Heart left ventricle (tissue), 16 donors: ENCODE data around the gene USP40. TPM values are rescaled to one million over a fixed set of nuclear protein-coding genes. Genes with fewer than 3 reads are reported as not detected.
"Not testable (repeated sequence)": the region's sequence is repeated elsewhere in the genome, so short reads cannot be mapped to it uniquely, and the experiment has no call there.

Source experiments
- ATAC-seq, 4 donors: fragments of 200-7000 bp; cut with Tn5 transposase; one replicate each; pipeline ENCODE4 v1.9.1; 2020 to 2022; ENCODE audit warnings: moderate library complexity in 4 of 4, mild to moderate bottlenecking in 3 of 4, moderate number of reproducible peaks in 1 of 4
- DNase-seq, 5 donors: peaks; one replicate each; pipeline ENCODE4 v3.0.0-alpha.2; 2020
- H3K27ac ChIP-seq, 12 donors: fragments of 200-600 bp; sonication (generic) in 4 of 12; one replicate each; pipeline versions ENCODE4 v1.5.0 to v1.8.0; 2016 to 2022; ENCODE audit warnings: mild to moderate bottlenecking in 2 of 12
- H3K27me3 ChIP-seq, 9 donors: fragments of 200-600 bp; sonication (generic) in 2 of 9; one replicate each; pipeline versions ENCODE4 v1.5.1 to v1.8.0; 2016 to 2022; ENCODE audit warnings: mild to moderate bottlenecking in 3 of 9
- H3K36me3 ChIP-seq, 9 donors: fragments of 200-600 bp; sonication (generic) in 2 of 9; one replicate each; pipeline versions ENCODE4 v1.5.0 to v1.8.0; 2018 to 2022; ENCODE audit warnings: mild to moderate bottlenecking in 2 of 9
- H3K4me1 ChIP-seq, 12 donors: fragments of 200-600 bp; sonication (generic) in 4 of 12; one replicate each; pipeline versions ENCODE4 v1.5.0 to v1.8.0; 2016 to 2022; ENCODE audit warnings: mild to moderate bottlenecking in 3 of 12
- H3K4me3 ChIP-seq, 12 donors: fragments of 200-600 bp; sonication (generic) in 4 of 12; one replicate each; pipeline versions ENCODE4 v1.5.0 to v1.8.0; 2017 to 2022; ENCODE audit warnings: mild to moderate bottlenecking in 9 of 12, moderate library complexity in 4 of 12
- H3K9me3 ChIP-seq, 12 donors: fragments of 200-600 bp; sonication (generic) in 4 of 12; one replicate each; pipeline versions ENCODE4 v1.5.0 to v1.8.0; 2016 to 2022; ENCODE audit warnings: mild to moderate bottlenecking in 1 of 12
- POLR2A ChIP-seq, 2 donors: fragments of 450-650 bp; IDR thresholded peaks; one replicate each; pipeline ENCODE4 v1.6.1; 2017; ENCODE audit warnings: antibody characterized with exemption in 2 of 2, mild to moderate bottlenecking in 2 of 2, moderate library complexity in 2 of 2
- WGBS, 4 donors: extraction: QIAGEN DNeasy Blood & Tissue Kit in 2 of 4; methylation state at CpG; one replicate each; pipeline versions ENCODE4 v1.1.5 to v1.1.7; 2013 to 2018; 5-methylcytosine and 5-hydroxymethylcytosine counted together
- intact Hi-C, 10 donors: fragments of 100-400 bp; cut with DNase I; formaldehyde crosslinking; loops; one replicate each; pipeline versions ENCODE4 v1.11.1 to v1.14.2; 2022
- polyA plus RNA-seq, 2 donors: library from polyadenylated mRNA; stranded (reverse); fragments of 200-250 nt; gene quantifications; one replicate each; pipeline ENCODE4 v1.2.3, GENCODE V29; 2013
- total RNA-seq, 9 donors: library from RNA; depleted of rRNA in 2 of 9; stranded (reverse); fragments of >200 nt in 2 of 9; fragmentation: NEBNext Ultra II Directional in 3 of 9; extraction: Animal tissue kit (Norgen Biotek cat#: 25700) in 3 of 9; gene quantifications; one replicate each; pipeline versions ENCODE4 v1.1.0 to v1.2.4, GENCODE V29; 2016 to 2023
- TF ChIP-seq, protein P1 (sequence below), 12 donors: fragments of 200-600 bp; sonication (generic) in 4 of 12; IDR thresholded peaks; one replicate each; pipeline versions ENCODE4 v1.5.0 to v1.8.0; 2018 to 2022; ENCODE audit warnings: antibody characterized with exemption in 12 of 12, mild to moderate bottlenecking in 5 of 12
- donor health status: ischemic (EF 13 %, LVEDD 7.1; RV severe dilation, severe dysfunction).
- donor health status: healthy with polysubstance abuse.
- donor health status: DM: no; HTN: yes; CAD: no.
- donor health status: DM: no; HTN: no; CAD: no.
- donor health status: ischemic (EF 25% LVEDD 6.9; RV normal size, moderate dysfunction).
- donor health status: ischemic (EF 25% LVEDD 5.7; RV mildly dilated, moderate dysfunction).
- donor health status: healthy.
- donor health status: DM: yes; HTN: yes; CAD: no.
- donor health status: ischemic (EF 35%, LVEDD 5.7; RV mildly dilated, moderate dysfunction).
- donor health status: nonischemic (EF 11% LVEDD 7.7; RV severe dilation, severe dysfunction).
- donor health status: DM: yes; HTN: yes; CAD: no.
- donor health status: PGD.
- donor health status: ischemic (EF 29% LVEDD 5.4; RV normal size, mild dysfunction).
- donor health status: nonischemic (EF 23%, LVEDD 6.1; RV moderate dilation, normal function).

USP40 gene
- total and polyA plus RNA-seq, 11 donors: 11.1 to 21.8 (median 18.2) TPM

- intact Hi-C loops: no loop called here
- ATAC-seq: no peak
- TF ChIP-seq, protein P1, sequence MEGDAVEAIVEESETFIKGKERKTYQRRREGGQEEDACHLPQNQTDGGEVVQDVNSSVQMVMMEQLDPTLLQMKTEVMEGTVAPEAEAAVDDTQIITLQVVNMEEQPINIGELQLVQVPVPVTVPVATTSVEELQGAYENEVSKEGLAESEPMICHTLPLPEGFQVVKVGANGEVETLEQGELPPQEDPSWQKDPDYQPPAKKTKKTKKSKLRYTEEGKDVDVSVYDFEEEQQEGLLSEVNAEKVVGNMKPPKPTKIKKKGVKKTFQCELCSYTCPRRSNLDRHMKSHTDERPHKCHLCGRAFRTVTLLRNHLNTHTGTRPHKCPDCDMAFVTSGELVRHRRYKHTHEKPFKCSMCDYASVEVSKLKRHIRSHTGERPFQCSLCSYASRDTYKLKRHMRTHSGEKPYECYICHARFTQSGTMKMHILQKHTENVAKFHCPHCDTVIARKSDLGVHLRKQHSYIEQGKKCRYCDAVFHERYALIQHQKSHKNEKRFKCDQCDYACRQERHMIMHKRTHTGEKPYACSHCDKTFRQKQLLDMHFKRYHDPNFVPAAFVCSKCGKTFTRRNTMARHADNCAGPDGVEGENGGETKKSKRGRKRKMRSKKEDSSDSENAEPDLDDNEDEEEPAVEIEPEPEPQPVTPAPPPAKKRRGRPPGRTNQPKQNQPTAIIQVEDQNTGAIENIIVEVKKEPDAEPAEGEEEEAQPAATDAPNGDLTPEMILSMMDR (IDR thresholded peaks at IDR 0.05): no peak
- TF ChIP-seq POLR2A (IDR thresholded peaks at IDR 0.05): no peak
- H3K4me3 ChIP-seq: no peak overlapping the region
- H3K9me3 ChIP-seq: no peaks in the 10 kb centered on the region
- no peaks in the 10 kb centered on the region for H3K36me3 ChIP-seq
- no peak for DNase-seq
- H3K27me3 ChIP-seq: peaks cover 0 to 23% (median 3%) of the 10 kb centered on the region in 9 donors
- no peak overlapping the region for H3K27ac ChIP-seq
- H3K4me1 ChIP-seq: no peaks in the 10 kb centered on the region
- 74 to 86% (median 78%) methylated on average over 3 of the region's 3 CpGs for WGBS, 4 donors
These were observed 32.4 kb upstream of the USP40 start for GRCh38 chr2:233598952-233599351.

DNA sequence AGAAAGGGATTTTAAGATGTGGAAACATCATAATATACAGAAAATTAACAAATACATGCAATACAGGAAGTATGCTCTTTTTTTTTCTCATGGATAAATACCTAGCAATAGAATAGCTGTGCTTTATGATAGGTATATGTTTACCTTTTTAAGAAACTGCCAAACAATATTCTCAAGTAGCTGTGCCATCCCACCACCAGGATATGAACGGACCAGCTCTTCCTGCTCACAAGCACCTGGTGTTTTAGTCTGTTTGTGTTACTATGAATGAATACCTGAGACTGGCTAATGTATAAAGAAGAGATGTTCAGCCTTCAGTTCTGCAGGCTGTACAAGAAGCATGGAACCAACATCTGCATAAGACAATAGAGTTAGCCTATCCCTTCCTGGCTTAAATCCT lies 30.9 kb upstream of the USP40 start:
- H3K27me3 ChIP-seq: peaks cover 0 to 23% (median 2%) of the 10 kb centered on the region in 9 donors
- 57 to 75% (median 66%) methylated on average over 1 of the region's 1 CpG for WGBS, 4 donors
- intact Hi-C loops: no loop called here
- H3K9me3 ChIP-seq: no peaks in the 10 kb centered on the region
- ATAC-seq: no peak
- H3K36me3 ChIP-seq: no peaks in the 10 kb centered on the region
- H3K27ac ChIP-seq: no peak overlapping the region
- no peaks in the 10 kb centered on the region for H3K4me1 ChIP-seq
- DNase-seq: no peak
- TF ChIP-seq, protein P1 (IDR thresholded peaks at IDR 0.05): no peak
- TF ChIP-seq POLR2A (IDR thresholded peaks at IDR 0.05): no peak
- H3K4me3 ChIP-seq: no peak overlapping the region

DNA sequence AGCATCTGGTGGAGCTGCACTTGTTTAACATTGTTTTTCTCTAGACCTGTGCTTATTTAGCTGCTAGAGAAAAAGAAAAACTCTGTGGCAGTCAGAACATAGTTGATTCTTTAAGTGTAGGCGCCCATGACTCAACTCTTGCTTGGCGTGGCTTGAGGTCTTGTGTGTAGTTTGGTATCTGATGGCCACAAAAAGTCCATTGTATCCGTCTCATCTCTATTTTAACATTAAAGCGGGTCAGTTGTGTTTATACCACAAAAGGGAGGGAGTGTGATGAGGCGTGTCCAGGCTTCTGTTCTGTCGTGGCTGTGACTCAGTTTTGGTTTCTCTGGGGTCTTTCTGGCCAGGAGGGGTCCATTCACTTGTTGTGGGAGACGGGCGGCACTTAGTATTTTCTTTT lies 26.6 kb upstream of the USP40 start:
- H3K9me3 ChIP-seq: no peaks in the 10 kb centered on the region
- intact Hi-C loops: no loop called here
- H3K27ac ChIP-seq: no peak overlapping the region
- no peak for DNase-seq
- H3K4me1 ChIP-seq: no peaks in the 10 kb centered on the region
- 83 to 87% (median 86%) methylated on average over 8 of the region's 8 CpGs for WGBS, 4 donors
- TF ChIP-seq, protein P1 (IDR thresholded peaks at IDR 0.05): no peak
- TF ChIP-seq POLR2A (IDR thresholded peaks at IDR 0.05): no peak
- H3K27me3 ChIP-seq: peaks cover 0 to 16% (median 0%) of the 10 kb centered on the region in 9 donors
- no peak overlapping the region for H3K4me3 ChIP-seq
- ATAC-seq: no peak
- no peaks in the 10 kb centered on the region for H3K36me3 ChIP-seq

GRCh38 chr2:233592706-233593105 lies 26.1 kb upstream of the USP40 start:
- DNase-seq, intact Hi-C loops, H3K9me3 ChIP-seq, H3K36me3 ChIP-seq, H3K27ac ChIP-seq, H3K4me1 ChIP-seq, ATAC-seq, H3K4me3 ChIP-seq: not testable (repeated sequence)
- peaks cover 0 to 16% (median 0%) of the 10 kb centered on the region in 9 donors for H3K27me3 ChIP-seq
- 91 to 100% (median 100%) methylated on average over 1 of the region's 1 CpG for WGBS, 4 donors

DNA sequence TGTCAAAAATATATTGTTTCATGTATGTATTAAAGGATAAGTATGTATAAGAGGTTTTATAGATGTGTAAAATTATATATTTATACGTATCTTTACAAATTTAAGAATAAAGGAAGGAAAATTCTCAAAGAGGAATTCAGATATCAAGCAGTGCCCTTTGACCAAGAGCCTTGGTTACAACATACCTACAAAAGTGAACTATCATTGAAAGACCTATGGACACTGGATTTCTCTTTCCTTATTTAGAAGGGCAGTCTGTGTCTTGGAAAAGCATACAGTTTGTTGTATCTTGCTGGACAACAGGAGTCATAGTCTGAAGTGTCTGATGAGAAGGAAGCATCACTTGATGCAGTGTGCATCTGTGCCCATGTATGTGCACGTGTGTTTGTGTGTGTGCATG lies 21.8 kb upstream of the USP40 start:
- 74 to 83% (median 80%) methylated on average over 2 of the region's 2 CpGs for WGBS, 4 donors
- Histone ChIP-seq H3K27me3 (peaks cover 0 to 26% (median 4%) of the 10 kb centered on the region in 9 donors), H3K27ac (no peak overlapping the region), H3K36me3 (no peaks in the 10 kb centered on the region), H3K4me3 (no peak overlapping the region), H3K4me1 (no peaks in the 10 kb centered on the region), H3K9me3 (no peaks in the 10 kb centered on the region)
- intact Hi-C loops: no loop called here
- no peak for ATAC-seq
- TF ChIP-seq, protein P1 (IDR thresholded peaks at IDR 0.05): no peak
- no peak for TF ChIP-seq POLR2A (IDR thresholded peaks at IDR 0.05)
- no peak for DNase-seq
